SK-N-SH (cell line): ENCODE measurements around the gene GPR32. TPM values are rescaled to one million over a fixed set of nuclear protein-coding genes. Genes with fewer than 3 reads are reported as not detected.

Source experiments
- CTCF ChIA-PET: fragments of 300-600, 350-600 bp; formaldehyde crosslinking; extraction: SDS; loops from one replicate; lab custom pipeline; 2021; lab: Yijun Ruan, JAX
- POLR2A ChIA-PET: fragments of 350-600 bp; sonication (Branson Sonifier 250); formaldehyde crosslinking; extraction: SDS; loops from one replicate; lab custom pipeline; 2020; ENCODE audit warnings: antibody characterized with exemption, inconsistent platforms; lab: Yijun Ruan, JAX
- DNase-seq: peaks from one replicate; pipeline ENCODE4 v3.0.0; 2012
- H2AFZ ChIP-seq: fragments of 200-600 bp; sonication (generic); 2 replicates; pipeline ENCODE4 v1.8.1; 2016; ENCODE audit warnings: antibody characterized with exemption, mild to moderate bottlenecking, low read depth
- H3F3A ChIP-seq: fragments of 200-600 bp; sonication (generic); replicated peaks from 2 replicates; pipeline ENCODE3; 2016; ENCODE audit warnings: antibody characterized with exemption, mild to moderate bottlenecking; ENCODE audit not compliant: insufficient read depth
- H3K27ac ChIP-seq, 2 experiments: fragments of 200-500 bp in 1 of 2; fragments of 200-600 bp in 1 of 2; sonication (Bioruptor generic) in 1 of 2; sonication (generic), shearing (Covaris generic) in 1 of 2; 2 replicates each; pipeline versions ENCODE4 v1.5.1 to v1.6.1; 2014 to 2016; ENCODE audit warnings: low read depth in 2 of 2, inconsistent platforms in 1 of 2, low read length in 1 of 2, mild to moderate bottlenecking in 1 of 2, mixed read lengths in 1 of 2
- H3K27me3 ChIP-seq: fragments of 200-600 bp; sonication (generic), shearing (Covaris generic); 2 replicates; pipeline ENCODE4 v1.6.1; 2016; ENCODE audit warnings: mixed run types; ENCODE audit not compliant: insufficient read depth
- H3K36me3 ChIP-seq, 2 experiments: fragments of 200-500 bp in 1 of 2; fragments of 200-600 bp in 1 of 2; sonication (Bioruptor generic) in 1 of 2; sonication (generic) in 1 of 2; replicated peaks in 1 of 2; 2 replicates each; pipeline versions ENCODE3 to v1.5.1; 2014 to 2016; ENCODE audit warnings: low read length in 1 of 2, mild to moderate bottlenecking in 1 of 2; ENCODE audit not compliant: insufficient read depth in 2 of 2, control insufficient read depth in 1 of 2
- H3K4me1 ChIP-seq, 2 experiments: fragments of 200-500 bp in 1 of 2; fragments of 200-600 bp in 1 of 2; sonication (Bioruptor generic) in 1 of 2; sonication (generic), shearing (Covaris generic) in 1 of 2; 2 replicates each; pipeline versions ENCODE4 v1.5.1 to v1.6.1; 2014 to 2016; ENCODE audit warnings: low read depth in 1 of 2, low read length in 1 of 2, mixed run types in 1 of 2; ENCODE audit not compliant: insufficient read depth in 2 of 2, control insufficient read depth in 1 of 2
- H3K4me2 ChIP-seq: fragments of 200-600 bp; sonication (generic), shearing (Covaris generic); 2 replicates; pipeline ENCODE4 v1.6.1; 2017; ENCODE audit warnings: mixed run types
- H3K4me3 ChIP-seq, 2 experiments: fragments of 200-500 bp in 1 of 2; fragments of 200-600 bp in 1 of 2; sonication (Bioruptor generic) in 1 of 2; sonication (generic), shearing (Covaris generic) in 1 of 2; 2 replicates each; pipeline versions ENCODE4 v1.5.1 to v1.8.1; 2014 to 2016; ENCODE audit warnings: low read depth in 2 of 2, inconsistent platforms in 1 of 2, low read length in 1 of 2, mild to moderate bottlenecking in 1 of 2, mixed read lengths in 1 of 2, moderate library complexity in 1 of 2
- H3K79me2 ChIP-seq: fragments of 200-600 bp; sonication (generic); 2 replicates; pipeline ENCODE4 v1.8.1; 2017; ENCODE audit warnings: mild to moderate bottlenecking; ENCODE audit not compliant: insufficient read depth
- H3K9ac ChIP-seq: fragments of 200-600 bp; sonication (generic); 2 replicates; pipeline ENCODE4 v1.6.1; 2017; ENCODE audit warnings: mixed run types
- H3K9me2 ChIP-seq: fragments of 200-600 bp; sonication (generic); 2 replicates; pipeline ENCODE4 v1.6.1; 2017; ENCODE audit warnings: mixed run types
- H3K9me3 ChIP-seq: fragments of 200-600 bp; sonication (generic); 2 replicates; pipeline ENCODE4 v1.6.1; 2017; ENCODE audit warnings: mixed run types, mild to moderate bottlenecking, moderate library complexity
- H4K20me1 ChIP-seq: fragments of 200-600 bp; sonication (generic); 2 replicates; pipeline ENCODE4 v1.6.1; 2017; ENCODE audit warnings: mild to moderate bottlenecking, mixed run types; ENCODE audit not compliant: insufficient read depth
- CHD2 ChIP-seq: fragments of 150-350 bp; IDR thresholded peaks from 2 replicates; pipeline ENCODE4 v1.6.1; 2018; ENCODE audit warnings: low read length; ENCODE audit not compliant: partially characterized antibody
- ELF1 ChIP-seq: IDR thresholded peaks from 2 replicates; pipeline ENCODE4 v1.4.0; 2012
- EZH2phosphoT487 ChIP-seq: fragments of 200-600 bp; sonication (generic); IDR thresholded peaks from 2 replicates; pipeline ENCODE4 v1.6.1; 2017; ENCODE audit warnings: low read depth, mixed run types, mild to moderate bottlenecking, antibody characterized with exemption, moderate library complexity, borderline replicate concordance
- FOXM1 ChIP-seq: IDR thresholded peaks from 2 replicates; pipeline ENCODE4 v1.4.0; 2012; ENCODE audit warnings: low read depth, mild to moderate bottlenecking
- GABPA ChIP-seq: IDR thresholded peaks from 2 replicates; pipeline ENCODE4 v1.4.0; 2012; ENCODE audit warnings: low read depth, mild to moderate bottlenecking
- NFIC ChIP-seq: IDR thresholded peaks from 2 replicates; pipeline ENCODE4 v1.4.0; 2012; ENCODE audit warnings: borderline replicate concordance
- POLR2AphosphoS5 ChIP-seq: IDR thresholded peaks from 2 replicates; pipeline ENCODE4 v1.6.1; 2012; ENCODE audit warnings: low read depth, low read length
- RAD21 ChIP-seq: IDR thresholded peaks from 2 replicates; pipeline ENCODE4 v1.6.1; 2012; ENCODE audit warnings: mild to moderate bottlenecking, low read length
- RCOR1 ChIP-seq: fragments of 150-350 bp; IDR thresholded peaks from 2 replicates; pipeline ENCODE4 v1.6.1; 2017; ENCODE audit warnings: antibody characterized with exemption, low read length
- SIN3A ChIP-seq: IDR thresholded peaks from 2 replicates; pipeline ENCODE4 v1.6.1; 2012; ENCODE audit warnings: low read depth, mild to moderate bottlenecking, low read length, moderate library complexity, borderline replicate concordance
- SMC3 ChIP-seq: IDR thresholded peaks from 2 replicates; pipeline ENCODE4 v1.6.1; 2012; ENCODE audit warnings: low read depth, low read length, improper control_type of control experiment
- TEAD4 ChIP-seq: IDR thresholded peaks from 2 replicates; pipeline ENCODE4 v1.4.0; 2012; ENCODE audit warnings: mild to moderate bottlenecking, borderline replicate concordance; ENCODE audit not compliant: insufficient read depth
- WGBS: methylation state at CpG from one replicate; pipeline ENCODE4 v1.1.6; 2017; ENCODE audit warnings: low lambda C conversion rate; 5-methylcytosine and 5-hydroxymethylcytosine counted together
- polyA plus RNA-seq, 3 experiments: library from polyadenylated mRNA; depleted of rRNA; stranded (reverse); fragments of >200 nt; gene quantifications; 2 replicates each; pipeline ENCODE4 v1.2.3, GENCODE V29; 2012
- TF ChIP-seq, protein P1 (sequence below): IDR thresholded peaks from 2 replicates; pipeline ENCODE4 v1.6.1; 2012; ENCODE audit warnings: mild to moderate bottlenecking, low read depth, low read length, moderate library complexity
- TF ChIP-seq, protein P2 (sequence below): fragments of 150-350 bp; IDR thresholded peaks from 2 replicates; pipeline ENCODE4 v1.6.1; 2016; ENCODE audit warnings: mild to moderate bottlenecking, low read depth, low read length
- TF ChIP-seq, protein P3 (sequence below): fragments of 150-350 bp; IDR thresholded peaks from 2 replicates; pipeline ENCODE4 v1.6.1; 2017; ENCODE audit warnings: antibody characterized with exemption, low read length, low read depth, borderline replicate concordance
- TF ChIP-seq, protein P4 (sequence below): IDR thresholded peaks from 2 replicates; pipeline ENCODE4 v1.4.0; 2012; ENCODE audit warnings: low read depth, borderline replicate concordance

GPR32 gene
- polyA plus RNA-seq, 1 of the 3 experiments (the other 2 are of a cell fraction): not detected

DNA sequence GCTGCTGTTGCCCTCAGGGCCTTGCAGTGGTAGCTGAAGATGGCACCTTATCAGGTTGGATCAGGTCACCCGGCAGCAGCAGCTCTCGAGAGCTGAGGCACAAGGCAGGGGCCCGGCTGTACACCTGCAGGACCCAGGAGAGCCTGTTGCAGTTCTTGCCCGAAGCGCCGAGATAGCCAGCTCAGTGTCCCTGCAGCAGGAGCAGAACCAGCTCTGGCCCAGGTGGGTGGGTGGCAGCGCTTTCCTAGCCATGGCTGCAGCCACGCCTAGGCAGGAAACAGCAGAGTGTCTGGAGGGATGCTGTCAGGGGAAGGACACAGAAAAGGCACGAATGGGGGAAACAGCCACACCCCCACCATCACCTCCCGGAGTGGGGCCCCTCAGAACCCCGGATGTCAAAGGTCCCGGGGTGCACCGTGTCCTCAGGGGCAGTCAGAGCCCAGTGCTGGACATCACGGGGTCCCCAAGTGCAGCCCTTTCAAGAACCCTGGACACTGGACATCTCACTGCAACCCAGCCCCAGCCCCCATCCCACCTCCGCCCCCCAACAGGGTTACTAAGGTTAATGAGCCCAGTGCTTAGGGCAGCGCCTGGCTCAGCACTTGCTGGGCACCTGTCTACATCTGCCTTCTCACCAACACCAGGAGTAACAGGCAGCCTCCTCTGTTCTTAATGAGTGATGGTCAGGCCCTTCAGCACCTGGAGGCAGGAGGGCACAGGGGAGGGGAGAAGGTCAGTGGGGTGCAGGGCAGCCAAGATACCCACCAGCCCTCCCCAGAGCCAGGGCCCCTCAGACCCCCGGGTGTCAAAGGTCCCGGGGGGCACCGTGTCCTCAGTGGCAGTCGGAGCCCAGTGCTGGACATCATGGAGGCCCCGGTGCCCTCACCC lies 28.6 kb downstream of the GPR32 start:
- Histone ChIP-seq H3K36me3 (peaks cover 14 to 35% of the 10 kb centered on the region in 2 experiments), H3K4me1 (peaks cover 7 to 12% of the 10 kb centered on the region in 2 experiments; a peak in 2 of 4 replicates), H3K27me3 (no peaks in the 10 kb centered on the region), H3K4me3 (no peak overlapping the region), H4K20me1 (peaks cover 75% of the 10 kb centered on the region), H3K9me2 (no peaks in the 10 kb centered on the region), H3K9ac (no peak overlapping the region), H3K79me2 (peaks cover 41% of the 10 kb centered on the region), H3K9me3 (no peaks in the 10 kb centered on the region), H2AFZ (no peak overlapping the region), H3K4me2 (no peak overlapping the region), H3K27ac (no peak overlapping the region), H3F3A (no peaks in the 10 kb centered on the region)
- ChIA-PET CTCF (interaction anchor here (0.5 to 2.7 kb wide), 5 partner anchors 15 to 129 kb away, joined by 3 to 7 read pairs (median 6); no protein-coding TSS in a partner anchor), POLR2A (no interaction called here)
- no peak for TF ChIP-seq CHD2
- TF ChIP-seq RAD21: no peak
- TF ChIP-seq SIN3A: no peak
- TF ChIP-seq, protein P1, sequence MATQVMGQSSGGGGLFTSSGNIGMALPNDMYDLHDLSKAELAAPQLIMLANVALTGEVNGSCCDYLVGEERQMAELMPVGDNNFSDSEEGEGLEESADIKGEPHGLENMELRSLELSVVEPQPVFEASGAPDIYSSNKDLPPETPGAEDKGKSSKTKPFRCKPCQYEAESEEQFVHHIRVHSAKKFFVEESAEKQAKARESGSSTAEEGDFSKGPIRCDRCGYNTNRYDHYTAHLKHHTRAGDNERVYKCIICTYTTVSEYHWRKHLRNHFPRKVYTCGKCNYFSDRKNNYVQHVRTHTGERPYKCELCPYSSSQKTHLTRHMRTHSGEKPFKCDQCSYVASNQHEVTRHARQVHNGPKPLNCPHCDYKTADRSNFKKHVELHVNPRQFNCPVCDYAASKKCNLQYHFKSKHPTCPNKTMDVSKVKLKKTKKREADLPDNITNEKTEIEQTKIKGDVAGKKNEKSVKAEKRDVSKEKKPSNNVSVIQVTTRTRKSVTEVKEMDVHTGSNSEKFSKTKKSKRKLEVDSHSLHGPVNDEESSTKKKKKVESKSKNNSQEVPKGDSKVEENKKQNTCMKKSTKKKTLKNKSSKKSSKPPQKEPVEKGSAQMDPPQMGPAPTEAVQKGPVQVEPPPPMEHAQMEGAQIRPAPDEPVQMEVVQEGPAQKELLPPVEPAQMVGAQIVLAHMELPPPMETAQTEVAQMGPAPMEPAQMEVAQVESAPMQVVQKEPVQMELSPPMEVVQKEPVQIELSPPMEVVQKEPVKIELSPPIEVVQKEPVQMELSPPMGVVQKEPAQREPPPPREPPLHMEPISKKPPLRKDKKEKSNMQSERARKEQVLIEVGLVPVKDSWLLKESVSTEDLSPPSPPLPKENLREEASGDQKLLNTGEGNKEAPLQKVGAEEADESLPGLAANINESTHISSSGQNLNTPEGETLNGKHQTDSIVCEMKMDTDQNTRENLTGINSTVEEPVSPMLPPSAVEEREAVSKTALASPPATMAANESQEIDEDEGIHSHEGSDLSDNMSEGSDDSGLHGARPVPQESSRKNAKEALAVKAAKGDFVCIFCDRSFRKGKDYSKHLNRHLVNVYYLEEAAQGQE: no peak
- TF ChIP-seq, protein P2, sequence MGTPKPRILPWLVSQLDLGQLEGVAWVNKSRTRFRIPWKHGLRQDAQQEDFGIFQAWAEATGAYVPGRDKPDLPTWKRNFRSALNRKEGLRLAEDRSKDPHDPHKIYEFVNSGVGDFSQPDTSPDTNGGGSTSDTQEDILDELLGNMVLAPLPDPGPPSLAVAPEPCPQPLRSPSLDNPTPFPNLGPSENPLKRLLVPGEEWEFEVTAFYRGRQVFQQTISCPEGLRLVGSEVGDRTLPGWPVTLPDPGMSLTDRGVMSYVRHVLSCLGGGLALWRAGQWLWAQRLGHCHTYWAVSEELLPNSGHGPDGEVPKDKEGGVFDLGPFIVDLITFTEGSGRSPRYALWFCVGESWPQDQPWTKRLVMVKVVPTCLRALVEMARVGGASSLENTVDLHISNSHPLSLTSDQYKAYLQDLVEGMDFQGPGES: no peak
- TF ChIP-seq EZH2phosphoT487: no peak
- TF ChIP-seq NFIC: no peak
- no peak for TF ChIP-seq SMC3
- no peak for TF ChIP-seq RCOR1
- DNase-seq: peak; percentile 26
- WGBS: no CpG with 5 or more reads among the region's 21 CpGs

DNA sequence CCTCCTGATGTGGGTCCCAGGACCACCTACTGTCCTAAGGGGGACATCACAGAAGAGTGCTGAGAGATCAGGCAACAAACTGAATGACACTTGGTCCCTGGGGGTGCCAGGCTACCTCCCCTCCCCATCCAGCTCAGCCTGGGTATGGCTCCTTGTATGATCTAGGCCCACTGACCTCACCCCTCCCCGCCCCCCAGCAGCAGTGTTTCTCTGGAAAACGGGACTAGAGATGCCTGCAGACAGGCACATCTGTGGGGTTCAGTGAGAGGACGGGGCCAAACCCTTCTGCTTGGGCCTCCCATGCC lies 29.2 kb downstream of the GPR32 start:
- Histone ChIP-seq H3K27me3 (no peaks in the 10 kb centered on the region), H3K4me2 (no peak overlapping the region), H4K20me1 (peaks cover 75% of the 10 kb centered on the region), H3F3A (no peaks in the 10 kb centered on the region), H3K9me2 (no peaks in the 10 kb centered on the region), H3K36me3 (peaks cover 14 to 35% of the 10 kb centered on the region in 2 experiments), H3K4me3 (no peak overlapping the region), H3K9me3 (no peaks in the 10 kb centered on the region), H3K79me2 (peaks cover 46% of the 10 kb centered on the region), H3K9ac (no peak overlapping the region), H3K4me1 (peaks cover 7 to 12% of the 10 kb centered on the region in 2 experiments; a peak in 2 of 4 replicates), H2AFZ (no peak overlapping the region), H3K27ac (no peak overlapping the region)
- POLR2A ChIA-PET: no interaction called here
- DNase-seq: no peak
- CTCF ChIA-PET: interaction anchor here (0.7 to 0.9 kb wide), 2 partner anchors 16 to 131 kb away, joined by 3 read pairs; no protein-coding TSS in a partner anchor
- WGBS: no CpG with 5 or more reads among the region's 3 CpGs
- TF ChIP-seq EZH2phosphoT487 (no peak), GABPA (no peak), RCOR1 (no peak), POLR2AphosphoS5 (no peak), TEAD4 (no peak), FOXM1 (no peak), ELF1 (no peak)
- TF ChIP-seq, protein P3, sequence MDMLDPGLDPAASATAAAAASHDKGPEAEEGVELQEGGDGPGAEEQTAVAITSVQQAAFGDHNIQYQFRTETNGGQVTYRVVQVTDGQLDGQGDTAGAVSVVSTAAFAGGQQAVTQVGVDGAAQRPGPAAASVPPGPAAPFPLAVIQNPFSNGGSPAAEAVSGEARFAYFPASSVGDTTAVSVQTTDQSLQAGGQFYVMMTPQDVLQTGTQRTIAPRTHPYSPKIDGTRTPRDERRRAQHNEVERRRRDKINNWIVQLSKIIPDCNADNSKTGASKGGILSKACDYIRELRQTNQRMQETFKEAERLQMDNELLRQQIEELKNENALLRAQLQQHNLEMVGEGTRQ: no peak
- TF ChIP-seq, protein P2: no peak
- TF ChIP-seq, protein P4, sequence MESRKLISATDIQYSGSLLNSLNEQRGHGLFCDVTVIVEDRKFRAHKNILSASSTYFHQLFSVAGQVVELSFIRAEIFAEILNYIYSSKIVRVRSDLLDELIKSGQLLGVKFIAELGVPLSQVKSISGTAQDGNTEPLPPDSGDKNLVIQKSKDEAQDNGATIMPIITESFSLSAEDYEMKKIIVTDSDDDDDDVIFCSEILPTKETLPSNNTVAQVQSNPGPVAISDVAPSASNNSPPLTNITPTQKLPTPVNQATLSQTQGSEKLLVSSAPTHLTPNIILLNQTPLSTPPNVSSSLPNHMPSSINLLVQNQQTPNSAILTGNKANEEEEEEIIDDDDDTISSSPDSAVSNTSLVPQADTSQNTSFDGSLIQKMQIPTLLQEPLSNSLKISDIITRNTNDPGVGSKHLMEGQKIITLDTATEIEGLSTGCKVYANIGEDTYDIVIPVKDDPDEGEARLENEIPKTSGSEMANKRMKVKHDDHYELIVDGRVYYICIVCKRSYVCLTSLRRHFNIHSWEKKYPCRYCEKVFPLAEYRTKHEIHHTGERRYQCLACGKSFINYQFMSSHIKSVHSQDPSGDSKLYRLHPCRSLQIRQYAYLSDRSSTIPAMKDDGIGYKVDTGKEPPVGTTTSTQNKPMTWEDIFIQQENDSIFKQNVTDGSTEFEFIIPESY: no peak
